ENCODE data around the gene ENO2. TPM values are rescaled to one million over a fixed set of nuclear protein-coding genes. Genes with fewer than 3 reads are reported as not detected.

The ENO2 gene
- total RNA-seq, 1 experiment from 2014 or later = 33.5 TPM

GRCh38 chr12:6953442-6954315 lies 39.3 kb downstream of the ENO2 start:
- Histone ChIP-seq H3K36me3 (ENCODE audit: control insufficient read depth, insufficient read depth, low read length) (no peaks in the 10 kb centered on the region), H3K9me3 (ENCODE audit: control insufficient read depth, insufficient read depth, low read depth, low read length) (no peaks in the 10 kb centered on the region), H3K4me1 (ENCODE audit: control insufficient read depth, insufficient read depth, low read length) (no peaks in the 10 kb centered on the region), H3K27ac (ENCODE audit: low read length) (no peak overlapping the region), H3K27me3 (ENCODE audit: control insufficient read depth, insufficient read depth, low read length) (no peaks in the 10 kb centered on the region), H3K4me3 (ENCODE audit: low read depth in 2 of 2, low read length in 2 of 2) (no peak overlapping the region)
- in situ Hi-C loops (cut with HindIII; ENCODE audit: low pct_unique_long_range_greater_than_20kb, low sequenced_read_pairs) (no loop called here), intact Hi-C loops (cut with micrococcal nuclease; ENCODE audit: unreplicated experiment) (no loop called here)
- ATAC-seq (no peak), DNase-seq (ENCODE audit: low read depth, low spot score) (no peak)
- ChIA-PET POLR2A (no interaction called here), CTCF (no interaction called here)
- TF ChIP-seq TCF7L2 (IDR thresholded peaks at IDR 0.05; ENCODE audit: low read depth, low read length) = no peak
- no TSS peak for BruUV-seq (replicated peaks)

GRCh38 chr12:6954316-6955107 lies 40.1 kb downstream of the ENO2 start:
- ATAC-seq (no peak), DNase-seq (ENCODE audit: low read depth, low spot score) (no peak)
- Histone ChIP-seq H3K9me3 (ENCODE audit: control insufficient read depth, insufficient read depth, low read depth, low read length) (no peaks in the 10 kb centered on the region), H3K36me3 (ENCODE audit: control insufficient read depth, insufficient read depth, low read length) (no peaks in the 10 kb centered on the region), H3K27me3 (ENCODE audit: control insufficient read depth, insufficient read depth, low read length) (no peaks in the 10 kb centered on the region), H3K27ac (ENCODE audit: low read length) (no peak overlapping the region), H3K4me3 (ENCODE audit: low read depth in 2 of 2, low read length in 2 of 2) (no peak overlapping the region), H3K4me1 (ENCODE audit: control insufficient read depth, insufficient read depth, low read length) (no peaks in the 10 kb centered on the region)
- in situ Hi-C loops (cut with HindIII; ENCODE audit: low pct_unique_long_range_greater_than_20kb, low sequenced_read_pairs) = no loop called here
- POLR2A ChIA-PET = no interaction called here
- TF ChIP-seq TCF7L2 (IDR thresholded peaks at IDR 0.05; ENCODE audit: low read depth, low read length) (no peak), POLR2AphosphoS5 (IDR thresholded peaks at IDR 0.05; ENCODE audit: low read depth, low read length) (no peak), CTCF (IDR thresholded peaks at IDR 0.05) (no peak), SIN3A (IDR thresholded peaks at IDR 0.05; ENCODE audit: borderline replicate concordance, insufficient read depth, low read depth, low read length) (no peak), REST (IDR thresholded peaks at IDR 0.05; ENCODE audit: insufficient read depth in 1 of 2, low read depth in 2 of 2, low read length in 1 of 2) (no peak)
- intact Hi-C loops (cut with micrococcal nuclease; ENCODE audit: unreplicated experiment) = no loop called here
- BruUV-seq (replicated peaks) = no TSS peak
- CTCF ChIA-PET = no interaction called here
